NOMO-1 treated with dmso at 0.1 percent for 144 hours (cell line): ENCODE data around the gene NEUROG2.
"Not testable (repeated sequence)": the region's sequence is repeated elsewhere in the genome, so short reads cannot be mapped to it uniquely, and the experiment has no call there.

Source experiments
- DNase-seq: peaks from one replicate; lab custom pipeline; 2025; ENCODE audit not compliant: unreplicated experiment; lab: John Stamatoyannopoulos, UW

NEUROG2 gene

GRCh38 chr4:112516066-112516470 is at the start of gene NEUROG2:
TSS of gene NEUROG2 (minus strand) at chr4:112516180. CDS start at chr4:112515475, 705 bp downstream.
- DNase-seq = no peak

- no peak for DNase-seq
These were observed 48.8 kb upstream of the NEUROG2 start for GRCh38 chr4:112564706-112565270.

DNA sequence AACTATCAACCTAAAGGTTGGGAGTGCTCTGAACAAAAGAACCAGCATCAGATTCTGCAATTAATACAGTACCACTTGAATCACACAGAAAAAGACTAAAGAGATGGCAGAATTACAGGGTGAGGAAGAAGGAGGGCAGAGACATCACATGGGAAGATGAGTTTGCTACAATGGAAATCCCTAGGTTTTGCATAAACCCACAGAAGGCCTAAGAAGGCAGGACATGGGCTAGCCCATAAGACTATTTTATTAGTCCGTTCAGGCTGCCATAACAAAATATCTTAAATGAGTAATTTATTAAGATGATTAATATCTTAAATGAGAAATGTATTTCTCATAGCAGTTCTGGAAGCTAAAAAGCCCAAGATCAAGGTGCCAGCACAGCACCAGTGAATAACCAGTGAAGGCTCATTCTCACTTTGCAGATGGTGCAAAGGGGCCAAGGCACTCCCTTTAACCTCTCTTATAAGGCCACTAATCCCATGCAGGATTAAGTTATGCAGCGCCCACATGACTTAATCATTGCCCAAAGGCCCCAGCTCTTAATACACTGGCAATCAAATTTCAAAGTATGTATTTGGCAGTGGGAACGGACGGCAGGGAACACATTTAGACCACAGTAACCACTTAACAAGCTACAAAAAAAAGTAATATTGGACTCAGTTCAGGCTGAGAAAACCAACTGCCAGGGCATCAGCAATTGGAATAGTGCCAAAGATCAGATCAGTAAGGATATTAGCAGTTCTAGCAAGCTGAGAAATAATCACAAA is 47.6 kb upstream of the NEUROG2 start:
- no peak for DNase-seq

- no peak for DNase-seq
These were observed 46.4 kb upstream of the NEUROG2 start for GRCh38 chr4:112562254-112562879.

DNA sequence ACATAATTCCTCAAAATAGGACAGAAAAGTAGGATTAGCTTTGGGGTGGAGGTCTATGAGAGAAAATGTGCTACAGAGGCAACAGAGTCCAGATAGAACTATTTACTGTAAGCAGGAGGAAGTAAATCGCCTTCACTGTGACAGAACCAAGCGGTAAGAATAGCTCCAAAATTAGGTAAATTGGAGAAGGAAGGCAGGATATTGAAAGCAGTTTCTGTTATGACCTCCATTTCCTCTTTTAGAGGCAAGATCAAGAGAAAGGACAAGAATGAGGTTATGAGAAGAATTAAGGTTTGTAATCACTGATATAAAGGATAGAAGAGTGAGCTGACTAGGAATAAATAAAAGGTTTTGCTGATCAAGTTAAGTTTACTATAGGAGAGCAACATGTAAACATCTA is 44.1 kb upstream of the NEUROG2 start:
- DNase-seq = peak; percentile 70

GRCh38 chr4:112559053-112559452 is 43.1 kb upstream of the NEUROG2 start:
- no peak for DNase-seq

DNA sequence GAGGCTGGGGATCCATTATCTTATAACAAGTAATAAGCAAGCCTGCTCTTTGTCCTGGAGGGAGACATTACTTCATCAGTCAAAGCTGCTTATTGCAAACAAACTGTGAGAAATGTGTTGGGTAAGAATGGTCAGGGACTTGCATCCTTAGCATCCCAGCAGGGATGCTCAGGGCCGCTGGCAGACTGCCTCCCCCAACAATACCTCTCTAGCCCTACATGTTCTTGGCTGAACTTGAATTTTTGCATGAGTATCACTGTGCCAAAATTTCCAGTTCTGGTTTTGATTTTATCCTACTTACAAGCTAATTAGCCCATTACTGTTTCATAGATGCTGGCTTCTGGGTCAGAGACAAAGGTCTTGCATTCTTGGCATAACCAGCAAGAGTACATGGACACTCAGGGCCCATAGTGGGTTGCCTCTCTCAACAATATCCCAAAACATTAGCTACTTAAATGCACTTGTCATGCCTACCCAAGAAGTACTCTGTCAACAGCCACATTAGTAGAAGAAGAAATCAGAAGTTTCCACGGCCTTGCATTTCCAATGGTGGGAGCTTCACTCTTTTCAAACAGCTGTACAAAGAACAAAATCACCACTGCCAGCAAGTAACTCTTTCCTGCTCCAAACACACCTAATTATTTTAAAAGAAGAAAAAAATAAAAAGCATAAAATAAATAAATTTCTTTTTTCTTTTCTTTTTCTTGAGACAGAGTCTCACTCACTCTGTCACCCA is 41.9 kb upstream of the NEUROG2 start:
- DNase-seq = no peak

DNA sequence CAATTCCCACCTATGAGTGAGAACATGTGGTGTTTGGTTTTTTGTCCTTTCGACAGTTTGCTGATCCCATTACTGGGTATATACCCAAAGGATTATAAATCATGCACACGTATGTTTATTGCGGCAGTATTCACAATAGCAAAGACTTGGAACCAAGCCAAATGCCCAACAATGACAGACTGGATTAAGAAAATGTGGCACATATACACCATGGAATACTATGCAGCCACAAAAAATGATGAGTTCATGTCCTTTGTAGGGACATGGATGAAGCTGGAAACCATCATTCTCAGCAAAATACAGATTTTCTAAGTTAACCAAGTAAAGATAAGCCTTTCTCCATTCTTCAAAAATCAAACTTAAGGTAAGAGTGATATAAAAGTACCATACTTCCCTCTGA is 38.3 kb upstream of the NEUROG2 start:
- not testable (repeated sequence) for DNase-seq

DNA sequence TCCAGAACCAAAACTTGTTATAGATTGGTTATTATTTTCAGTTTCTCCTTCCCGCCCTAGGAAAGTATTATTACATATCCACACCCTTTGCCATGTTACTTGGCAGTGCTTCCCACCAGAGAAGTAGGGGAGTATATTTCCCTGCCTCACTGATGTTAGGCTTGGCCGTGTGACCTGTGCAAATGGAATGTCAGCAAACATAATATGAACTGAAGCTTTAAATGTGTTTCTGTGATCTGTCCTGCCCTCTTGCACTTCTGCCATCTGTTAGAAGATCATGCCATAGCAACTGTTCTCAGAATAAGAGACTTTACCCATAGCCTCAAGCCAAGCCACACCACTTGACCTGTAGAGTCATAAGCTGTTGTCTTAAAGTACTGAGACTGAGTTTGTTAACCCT is 36.7 kb upstream of the NEUROG2 start:
- DNase-seq = no peak

DNA sequence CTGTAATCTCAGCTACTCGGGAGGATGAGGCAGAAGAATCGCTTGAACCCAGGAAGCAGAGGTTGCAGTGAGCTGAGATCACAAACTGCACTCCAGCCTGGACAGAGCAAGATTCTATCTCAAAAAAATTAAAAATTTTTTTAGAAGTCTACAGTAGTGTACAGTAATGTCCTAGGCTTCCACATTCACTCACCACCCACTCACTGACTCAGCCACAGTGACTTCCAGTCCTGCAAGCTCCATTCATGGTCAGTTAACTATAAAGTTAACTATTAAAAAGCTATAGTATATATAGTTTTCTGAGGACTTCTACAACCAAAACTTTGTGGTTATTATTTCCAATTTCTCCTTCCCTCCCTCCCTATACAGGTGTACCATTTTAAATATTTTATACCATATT is 34.7 kb upstream of the NEUROG2 start:
- DNase-seq = no peak

GRCh38 chr4:112546476-112546875 is 30.5 kb upstream of the NEUROG2 start:
- no peak for DNase-seq

GRCh38 chr4:112545346-112545745 is 29.4 kb upstream of the NEUROG2 start:
- DNase-seq = no peak

- no peak for DNase-seq
These were observed 24.7 kb upstream of the NEUROG2 start for GRCh38 chr4:112540695-112541094.

DNA sequence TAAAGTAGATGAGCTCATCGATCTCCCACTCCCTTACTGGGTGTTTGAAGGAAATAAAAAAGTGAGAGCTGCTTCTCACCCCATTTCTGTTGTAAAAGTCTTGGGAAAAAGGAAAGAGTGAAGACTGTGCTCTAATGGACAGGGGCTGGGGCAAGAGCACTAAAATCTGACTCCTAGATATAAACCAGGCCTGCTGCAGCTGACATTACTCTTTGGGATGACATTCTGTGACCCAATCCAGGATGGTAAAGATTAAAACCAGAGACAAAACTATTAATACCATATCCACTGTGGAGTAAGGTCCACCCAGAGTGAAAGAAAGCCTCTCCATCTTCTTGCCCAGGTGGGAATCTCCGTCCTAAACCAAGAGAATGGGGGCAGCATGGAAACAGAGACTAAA is 20.1 kb upstream of the NEUROG2 start:
- no peak for DNase-seq

DNA sequence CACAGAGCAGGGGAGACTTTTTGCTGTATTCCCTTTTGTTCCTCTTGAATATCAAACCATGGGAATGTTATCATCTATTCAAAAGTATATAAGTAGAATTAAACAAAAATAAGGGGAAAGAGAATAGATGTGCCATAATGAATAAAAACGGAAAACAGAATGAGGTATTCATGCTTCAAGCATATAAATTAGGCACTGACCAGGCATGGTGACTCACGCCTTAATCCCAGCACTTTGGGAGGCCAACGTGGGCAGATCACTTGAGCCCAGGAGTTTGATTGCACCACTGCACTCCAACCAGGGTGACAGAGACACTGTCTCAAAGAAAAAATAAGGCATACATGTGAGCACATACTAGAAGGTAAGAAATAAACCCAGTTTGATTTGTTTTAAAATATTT is 16.3 kb upstream of the NEUROG2 start:
- DNase-seq = no peak

- no peak for DNase-seq
These were observed 15.2 kb upstream of the NEUROG2 start for GRCh38 chr4:112531146-112531545.

GRCh38 chr4:112526061-112526460 is 10.1 kb upstream of the NEUROG2 start:
- DNase-seq = no peak

DNA sequence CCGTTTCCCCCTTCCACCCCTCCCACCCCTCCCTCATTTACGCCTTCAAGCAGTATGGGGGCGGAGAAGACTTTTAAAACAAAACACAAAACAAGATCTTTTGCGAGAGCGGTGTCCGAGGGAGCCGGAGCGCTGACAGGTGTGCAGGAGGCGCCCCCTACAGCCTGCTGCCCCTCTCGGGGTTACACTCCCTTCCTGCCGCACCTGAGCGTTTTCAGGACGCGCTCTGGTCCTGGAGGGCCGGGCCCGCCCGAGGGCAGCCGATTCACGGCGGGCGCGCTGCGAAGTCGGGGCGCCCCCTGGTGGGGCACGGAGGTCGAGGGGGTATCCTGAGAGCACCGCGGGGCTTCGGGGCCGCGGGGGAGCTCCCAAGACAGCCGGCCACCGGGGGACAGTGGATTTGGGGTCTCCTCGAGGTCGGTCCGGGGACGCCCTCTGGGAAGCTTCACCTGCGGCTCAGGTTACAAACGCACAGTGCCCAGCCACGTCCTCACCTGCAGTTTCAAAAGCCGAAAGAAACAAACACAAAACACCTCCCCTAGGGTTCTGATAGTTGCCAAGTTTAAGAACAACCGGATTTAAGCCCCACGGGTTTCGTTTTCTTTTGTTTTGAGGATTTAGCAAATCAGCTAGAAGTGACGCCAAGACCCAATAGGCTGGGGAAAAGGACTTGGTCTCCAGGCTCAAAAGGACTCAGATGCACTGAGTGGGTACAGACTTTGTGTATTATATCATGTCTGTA is 8.0 kb upstream of the NEUROG2 start:
- DNase-seq = no peak

DNA sequence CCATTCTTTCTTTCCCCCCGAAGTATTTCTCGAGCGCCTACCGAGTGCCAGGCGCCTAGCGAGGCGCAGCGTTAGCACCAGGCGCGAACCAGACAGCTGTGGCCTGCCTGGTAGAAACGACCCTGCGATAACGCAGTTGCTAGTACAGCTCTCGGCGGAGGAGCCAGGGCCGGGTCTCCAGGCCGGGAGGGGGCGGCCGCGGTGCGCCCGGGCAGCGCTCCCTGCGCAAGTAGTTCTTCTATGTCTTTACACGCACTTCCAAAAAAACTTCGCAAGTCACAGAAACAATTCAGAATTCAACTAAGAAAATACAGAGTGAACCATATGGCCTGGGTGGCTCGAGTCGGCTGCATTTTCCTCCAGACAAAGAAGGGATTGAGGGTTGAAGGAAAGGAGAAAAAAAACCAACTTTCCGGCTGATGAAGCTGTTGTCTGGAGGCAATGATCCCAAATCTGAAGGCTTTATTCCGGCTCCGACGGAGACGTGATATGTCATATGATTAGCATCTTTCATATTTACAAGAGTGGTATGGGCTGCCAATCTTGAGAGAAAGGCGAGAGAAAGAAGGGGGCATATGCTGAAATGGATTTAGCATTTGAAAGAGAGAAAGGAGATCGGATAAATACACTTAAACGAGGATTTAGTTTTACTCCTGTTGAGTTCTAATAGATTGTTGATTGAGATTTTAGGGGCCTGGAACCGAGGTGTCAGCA is 7.2 kb upstream of the NEUROG2 start:
- DNase-seq = peak; percentile 30

DNA sequence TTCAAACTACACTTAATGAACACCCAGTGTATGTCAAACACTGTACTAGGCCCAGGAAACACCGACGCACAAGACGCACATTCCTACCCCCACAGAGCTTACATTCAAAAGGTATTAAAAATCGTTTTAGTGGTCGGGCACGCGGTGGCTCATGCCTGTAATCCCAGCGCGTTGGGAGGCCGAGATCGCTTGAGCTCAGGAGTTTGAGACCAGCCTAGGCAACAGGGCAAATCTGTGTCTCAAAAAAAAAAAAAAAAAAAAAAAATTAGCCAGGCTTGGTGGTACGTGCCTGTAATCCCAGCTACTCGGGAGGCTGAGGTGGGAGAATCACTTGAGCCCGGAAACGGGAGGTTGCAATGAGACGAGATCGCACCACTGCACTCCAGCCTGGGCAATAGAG is 6.5 kb upstream of the NEUROG2 start:
- DNase-seq = not testable (repeated sequence)
